ENCODE measurements around the gene C2CD2.

C2CD2 gene

DNA sequence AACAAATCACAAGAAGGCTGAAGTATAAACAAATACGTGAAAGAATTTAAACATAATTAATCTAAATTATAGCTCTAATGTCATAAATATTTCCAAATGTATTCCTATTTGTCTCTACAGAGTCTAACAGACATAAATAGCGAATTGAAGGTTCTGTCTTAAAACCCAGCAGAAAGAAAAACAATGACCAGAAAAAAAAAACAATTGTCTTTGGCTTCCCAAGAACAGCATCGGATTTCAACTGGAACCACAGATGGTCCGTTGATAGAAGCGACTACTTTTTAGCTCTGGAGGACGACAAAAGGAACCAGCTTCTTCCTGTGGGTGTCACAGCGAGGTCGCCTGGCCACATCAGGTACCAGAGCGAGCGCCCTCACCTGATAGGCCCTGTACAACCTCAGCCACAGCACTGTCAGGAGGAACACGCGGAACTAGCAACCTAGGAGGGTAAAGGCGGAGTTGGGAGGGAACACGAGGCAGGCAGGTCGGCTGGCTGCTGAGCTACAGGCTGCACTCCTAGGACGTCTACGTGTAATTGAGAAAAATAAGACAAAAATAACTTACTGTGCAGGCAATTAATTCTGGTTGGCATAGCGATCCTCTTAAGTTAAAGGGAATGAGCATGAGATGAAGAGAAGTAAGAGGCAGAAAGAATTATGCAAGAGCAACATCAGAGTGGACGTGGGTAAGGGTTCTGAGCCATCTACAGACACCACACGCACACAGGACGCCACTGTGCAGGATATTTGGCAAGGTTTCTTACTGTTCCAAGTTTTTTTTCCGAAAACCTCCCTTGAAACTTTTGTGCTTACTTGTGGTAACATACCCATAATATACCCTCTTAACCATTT lies 58.0 kb downstream of the C2CD2 start:
- H3K4me3 ChIP-seq (ENCODE audit: low read depth, low read length), result no peak overlapping the region
- TF ChIP-seq, protein P1, sequence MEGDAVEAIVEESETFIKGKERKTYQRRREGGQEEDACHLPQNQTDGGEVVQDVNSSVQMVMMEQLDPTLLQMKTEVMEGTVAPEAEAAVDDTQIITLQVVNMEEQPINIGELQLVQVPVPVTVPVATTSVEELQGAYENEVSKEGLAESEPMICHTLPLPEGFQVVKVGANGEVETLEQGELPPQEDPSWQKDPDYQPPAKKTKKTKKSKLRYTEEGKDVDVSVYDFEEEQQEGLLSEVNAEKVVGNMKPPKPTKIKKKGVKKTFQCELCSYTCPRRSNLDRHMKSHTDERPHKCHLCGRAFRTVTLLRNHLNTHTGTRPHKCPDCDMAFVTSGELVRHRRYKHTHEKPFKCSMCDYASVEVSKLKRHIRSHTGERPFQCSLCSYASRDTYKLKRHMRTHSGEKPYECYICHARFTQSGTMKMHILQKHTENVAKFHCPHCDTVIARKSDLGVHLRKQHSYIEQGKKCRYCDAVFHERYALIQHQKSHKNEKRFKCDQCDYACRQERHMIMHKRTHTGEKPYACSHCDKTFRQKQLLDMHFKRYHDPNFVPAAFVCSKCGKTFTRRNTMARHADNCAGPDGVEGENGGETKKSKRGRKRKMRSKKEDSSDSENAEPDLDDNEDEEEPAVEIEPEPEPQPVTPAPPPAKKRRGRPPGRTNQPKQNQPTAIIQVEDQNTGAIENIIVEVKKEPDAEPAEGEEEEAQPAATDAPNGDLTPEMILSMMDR (IDR thresholded peaks at IDR 0.05; ENCODE audit: low read depth, low read length), result no peak
- DNase-seq (ENCODE audit: low read depth, low spot score), result peak; percentile 41
- in situ Hi-C loops (cut with HindIII; ENCODE audit: low sequenced_read_pairs), result no loop called here

GRCh38 chr21:41894922-41895557 lies 58.8 kb downstream of the C2CD2 start:
- H3K4me3 ChIP-seq (ENCODE audit: low read depth, low read length), result no peak overlapping the region
- DNase-seq (ENCODE audit: low read depth, low spot score), result peak; percentile 80
- TF ChIP-seq, protein P1 (IDR thresholded peaks at IDR 0.05; ENCODE audit: low read depth, low read length), result no peak
- in situ Hi-C loops (cut with HindIII; ENCODE audit: low sequenced_read_pairs), result no loop called here

DNA sequence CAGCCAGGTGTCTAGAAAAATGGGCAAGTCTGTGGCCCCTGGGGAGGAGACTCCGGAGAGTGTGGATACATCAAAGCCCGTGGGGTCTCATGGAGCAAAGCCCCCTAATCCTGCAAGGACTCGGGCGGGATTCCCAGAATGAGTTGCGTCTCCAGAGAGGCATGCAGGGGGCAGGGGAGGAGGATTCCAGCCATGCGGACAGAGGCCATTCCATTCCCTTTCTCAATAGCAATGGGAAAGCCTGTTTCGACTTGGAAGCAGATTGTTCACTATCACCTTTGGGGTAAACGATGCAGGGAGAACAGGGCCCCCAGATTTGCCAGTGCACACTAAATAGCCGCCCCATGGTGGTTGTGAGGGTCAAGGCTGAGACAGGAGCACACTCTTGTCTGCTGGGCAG lies 59.3 kb downstream of the C2CD2 start:
- in situ Hi-C loops (cut with HindIII; ENCODE audit: low sequenced_read_pairs), result no loop called here
- H3K4me3 ChIP-seq (ENCODE audit: low read depth, low read length), result no peak overlapping the region
- no peak for DNase-seq (ENCODE audit: low read depth, low spot score)
- TF ChIP-seq, protein P1 (IDR thresholded peaks at IDR 0.05; ENCODE audit: low read depth, low read length), result no peak

GRCh38 chr21:41892726-41893125 lies 61.1 kb downstream of the C2CD2 start:
- in situ Hi-C loops (cut with HindIII; ENCODE audit: low sequenced_read_pairs), result no loop called here
- TF ChIP-seq, protein P1 (IDR thresholded peaks at IDR 0.05; ENCODE audit: low read depth, low read length), result no peak
- no peak for DNase-seq (ENCODE audit: low read depth, low spot score)

DNA sequence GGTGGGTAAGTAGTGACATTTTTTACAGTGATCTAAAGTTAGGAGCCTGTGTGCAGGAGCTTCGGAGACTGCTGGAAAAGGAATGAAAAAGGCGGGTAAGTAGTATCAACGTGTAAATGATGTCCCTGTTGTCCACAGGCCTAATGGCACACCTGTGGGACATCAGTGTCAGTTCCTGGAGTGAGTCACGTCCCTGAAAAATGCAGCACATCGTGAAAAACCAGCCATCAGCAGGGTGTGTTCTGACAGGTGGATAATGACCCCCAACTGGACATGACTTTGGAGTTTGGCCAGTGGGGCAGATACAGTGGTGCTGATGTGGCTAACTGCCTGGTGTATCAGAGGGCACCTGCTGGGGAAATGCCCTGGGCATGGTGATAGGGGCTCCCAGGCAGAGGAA lies 62.7 kb downstream of the C2CD2 start:
- H3K4me3 ChIP-seq (ENCODE audit: low read depth, low read length), result no peak overlapping the region
- TF ChIP-seq, protein P1 (IDR thresholded peaks at IDR 0.05; ENCODE audit: low read depth, low read length), result no peak
- DNase-seq (ENCODE audit: low read depth, low spot score), result no peak
- in situ Hi-C loops (cut with HindIII; ENCODE audit: low sequenced_read_pairs), result no loop called here

More at GRCh38 chr21:41892726-41893125, 61.1 kb downstream of the C2CD2 start:
- no peak overlapping the region for H3K4me3 ChIP-seq (ENCODE audit: low read depth, low read length)

- no peak for DNase-seq (ENCODE audit: low read depth, low spot score)
- in situ Hi-C loops (cut with HindIII; ENCODE audit: low sequenced_read_pairs), result no loop called here
- no peak overlapping the region for H3K4me3 ChIP-seq (ENCODE audit: low read depth, low read length)
- TF ChIP-seq, protein P1 (IDR thresholded peaks at IDR 0.05; ENCODE audit: low read depth, low read length), result no peak
Observed at GRCh38 chr21:41890355-41890754, 63.5 kb downstream of the C2CD2 start.
